Esophagus squamous epithelium (tissue), 5 donors: ENCODE data around the gene TMEM19. TPM values are rescaled to one million over a fixed set of nuclear protein-coding genes. Genes with fewer than 3 reads are reported as not detected.

Experiments
- DNase-seq: peaks from one replicate; lab custom pipeline; 2025; lab: John Stamatoyannopoulos, UW
- H3K27ac ChIP-seq, 4 donors: fragments of 200-600 bp; sonication (generic); one replicate each; pipeline ENCODE4 v1.5.1; 2016 to 2019; ENCODE audit warnings: mild to moderate bottlenecking in 1 of 4
- H3K27me3 ChIP-seq, 4 donors: fragments of 200-600 bp; sonication (generic); 1 replicate in 3 of 4; 2 replicates in 1 of 4; pipeline versions ENCODE4 v1.5.1 to v1.6.0; 2017 to 2021; ENCODE audit warnings: antibody characterized with exemption in 1 of 4
- H3K36me3 ChIP-seq, 3 donors: fragments of 200-600 bp; sonication (generic); one replicate each; pipeline ENCODE4 v1.5.1; 2016 to 2019
- H3K4me1 ChIP-seq, 3 donors: fragments of 200-600 bp; sonication (generic); one replicate each; pipeline ENCODE4 v1.5.1; 2017 to 2019
- H3K4me3 ChIP-seq, 4 donors: fragments of 200-600 bp; sonication (generic); 1 replicate in 3 of 4; 2 replicates in 1 of 4; pipeline ENCODE4 v1.5.1; 2016 to 2019; ENCODE audit warnings: mild to moderate bottlenecking in 2 of 4, moderate library complexity in 1 of 4
- H3K9me3 ChIP-seq, 3 donors: fragments of 200-600 bp; sonication (generic); one replicate each; pipeline ENCODE4 v1.5.1; 2016 to 2019
- POLR2A ChIP-seq, 4 donors: fragments of 450-650 bp; IDR thresholded peaks; one replicate each; pipeline ENCODE4 v1.6.1; 2017; ENCODE audit warnings: antibody characterized with exemption in 4 of 4, mild to moderate bottlenecking in 4 of 4, moderate library complexity in 3 of 4
- WGBS, 2 donors: methylation state at CpG; one replicate each; pipeline ENCODE4 v1.1.5; 2018; 5-methylcytosine and 5-hydroxymethylcytosine counted together
- intact Hi-C: fragments of 100-400 bp; cut with DNase I; formaldehyde crosslinking; loops from one replicate; pipeline ENCODE4 v1.15.0; 2022
- total RNA-seq, 4 donors: library from RNA; depleted of rRNA; stranded (reverse); fragments of >200 nt; gene quantifications; one replicate each; pipeline ENCODE4 v1.1.0, GENCODE V29; 2016
- TF ChIP-seq, protein P1 (sequence below), 6 experiments: fragments of 450-650 bp in 4 of 6; fragments of 200-600 bp in 2 of 6; sonication (generic) in 2 of 6; IDR thresholded peaks; one replicate each; pipeline ENCODE4 v1.5.1; 2016 to 2019; ENCODE audit warnings: antibody characterized with exemption in 6 of 6, mild to moderate bottlenecking in 4 of 6, moderate library complexity in 4 of 6
- donor health status: DM: yes; HTN: yes; CAD: no.

Gene TMEM19
- total RNA-seq, 4 donors from 2014 or later = 48.2 to 94.5 (median 68.4) TPM

DNA sequence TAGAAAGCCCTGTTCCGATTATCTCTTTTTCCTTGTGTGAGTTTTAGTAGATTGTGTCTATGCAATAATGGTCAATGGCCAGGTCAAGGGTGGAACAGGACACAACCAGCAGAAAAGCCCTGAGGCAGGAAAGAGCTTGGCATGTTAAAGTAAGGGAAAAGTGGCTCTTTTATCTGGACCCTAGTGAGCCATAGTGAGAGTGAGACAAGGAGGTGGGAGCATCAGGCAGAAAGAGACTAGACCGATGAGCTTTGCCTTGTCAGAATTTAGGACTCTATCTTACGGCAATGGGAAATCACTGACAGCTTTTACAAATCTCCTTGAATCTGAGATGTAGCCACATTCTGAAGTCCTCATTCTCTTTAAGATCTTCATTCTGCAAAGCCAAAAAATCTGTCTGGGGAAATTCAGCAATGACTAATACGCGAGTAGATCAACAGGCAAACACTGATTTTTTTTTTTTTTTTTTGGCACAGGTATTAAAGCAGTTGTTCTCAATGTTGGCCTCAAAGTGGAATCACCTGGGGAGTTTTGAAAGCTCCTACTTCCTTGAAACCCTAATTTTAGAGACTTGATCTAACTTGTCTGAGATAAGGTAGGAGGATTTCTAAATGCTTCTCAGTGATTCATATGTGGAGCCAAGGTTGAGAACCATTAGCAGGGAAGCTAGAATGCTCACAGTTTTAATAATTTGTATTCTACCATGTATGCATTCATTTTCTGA, 33.9 kb downstream of the TMEM19 start:
- no peaks in the 10 kb centered on the region for H3K27me3 ChIP-seq
- WGBS, 2 donors = 39 to 54% methylated on average over 5 of the region's 5 CpGs
- no peaks in the 10 kb centered on the region for H3K36me3 ChIP-seq
- TF ChIP-seq, protein P1, sequence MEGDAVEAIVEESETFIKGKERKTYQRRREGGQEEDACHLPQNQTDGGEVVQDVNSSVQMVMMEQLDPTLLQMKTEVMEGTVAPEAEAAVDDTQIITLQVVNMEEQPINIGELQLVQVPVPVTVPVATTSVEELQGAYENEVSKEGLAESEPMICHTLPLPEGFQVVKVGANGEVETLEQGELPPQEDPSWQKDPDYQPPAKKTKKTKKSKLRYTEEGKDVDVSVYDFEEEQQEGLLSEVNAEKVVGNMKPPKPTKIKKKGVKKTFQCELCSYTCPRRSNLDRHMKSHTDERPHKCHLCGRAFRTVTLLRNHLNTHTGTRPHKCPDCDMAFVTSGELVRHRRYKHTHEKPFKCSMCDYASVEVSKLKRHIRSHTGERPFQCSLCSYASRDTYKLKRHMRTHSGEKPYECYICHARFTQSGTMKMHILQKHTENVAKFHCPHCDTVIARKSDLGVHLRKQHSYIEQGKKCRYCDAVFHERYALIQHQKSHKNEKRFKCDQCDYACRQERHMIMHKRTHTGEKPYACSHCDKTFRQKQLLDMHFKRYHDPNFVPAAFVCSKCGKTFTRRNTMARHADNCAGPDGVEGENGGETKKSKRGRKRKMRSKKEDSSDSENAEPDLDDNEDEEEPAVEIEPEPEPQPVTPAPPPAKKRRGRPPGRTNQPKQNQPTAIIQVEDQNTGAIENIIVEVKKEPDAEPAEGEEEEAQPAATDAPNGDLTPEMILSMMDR (IDR thresholded peaks at IDR 0.05) = no peak
- TF ChIP-seq POLR2A (IDR thresholded peaks at IDR 0.05) = no peak
- peak overlapping the region; percentile 44 to 79 (median 64) for H3K27ac ChIP-seq
- peaks cover 0 to 1% (median 0%) of the 10 kb centered on the region in 3 donors for H3K9me3 ChIP-seq
- no peak for DNase-seq
- no peak overlapping the region for H3K4me3 ChIP-seq
- peaks cover 0 to 40% (median 11%) of the 10 kb centered on the region in 3 donors for H3K4me1 ChIP-seq
- intact Hi-C loops = no loop called here

DNA sequence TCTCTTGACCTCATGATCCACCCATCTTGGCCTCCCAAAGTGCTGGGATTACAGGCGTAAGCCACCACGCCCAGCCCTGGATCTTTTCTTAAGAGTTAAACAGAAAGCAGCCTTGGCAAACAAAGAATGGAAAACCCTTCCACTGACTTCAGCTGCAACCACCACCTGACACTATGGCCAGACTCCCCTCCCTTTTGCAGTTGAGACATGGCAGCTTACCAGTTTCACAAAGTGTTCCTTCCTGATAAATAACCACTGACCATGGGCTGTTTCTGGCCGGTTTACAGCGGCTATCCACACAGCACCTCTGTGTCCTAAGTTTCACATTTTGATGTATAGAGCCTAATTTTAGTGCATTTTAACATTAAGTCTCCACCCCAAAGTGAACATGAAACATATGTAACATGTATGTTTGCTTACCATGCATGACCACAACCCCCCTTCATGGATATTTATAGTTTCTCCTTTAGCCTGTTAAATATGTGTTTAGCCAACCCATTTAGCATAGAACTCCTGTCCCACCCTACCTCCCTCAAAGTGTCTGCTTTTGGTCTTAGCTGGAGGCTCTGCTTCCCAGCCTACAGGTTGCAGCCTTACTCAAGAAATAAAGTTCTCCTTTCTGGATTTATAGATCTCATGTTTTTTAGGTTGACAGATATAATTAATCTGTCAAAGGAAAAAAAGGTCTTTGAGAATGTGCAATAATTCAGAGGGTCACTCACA, 36.1 kb downstream of the TMEM19 start:
- peak overlapping the region in 1 of 4 donors; percentile 22 for H3K27ac ChIP-seq
- no peaks in the 10 kb centered on the region for H3K9me3 ChIP-seq
- H3K4me3 ChIP-seq = no peak overlapping the region
- peaks cover 0 to 40% (median 11%) of the 10 kb centered on the region in 3 donors for H3K4me1 ChIP-seq
- TF ChIP-seq POLR2A (IDR thresholded peaks at IDR 0.05) = no peak
- TF ChIP-seq, protein P1 (IDR thresholded peaks at IDR 0.05) = no peak
- WGBS, 2 donors = 77 to 89% methylated on average over 2 to 4 of the region's 4 CpGs
- no peaks in the 10 kb centered on the region for H3K36me3 ChIP-seq
- intact Hi-C loops = no loop called here
- DNase-seq = no peak
- no peaks in the 10 kb centered on the region for H3K27me3 ChIP-seq

DNA sequence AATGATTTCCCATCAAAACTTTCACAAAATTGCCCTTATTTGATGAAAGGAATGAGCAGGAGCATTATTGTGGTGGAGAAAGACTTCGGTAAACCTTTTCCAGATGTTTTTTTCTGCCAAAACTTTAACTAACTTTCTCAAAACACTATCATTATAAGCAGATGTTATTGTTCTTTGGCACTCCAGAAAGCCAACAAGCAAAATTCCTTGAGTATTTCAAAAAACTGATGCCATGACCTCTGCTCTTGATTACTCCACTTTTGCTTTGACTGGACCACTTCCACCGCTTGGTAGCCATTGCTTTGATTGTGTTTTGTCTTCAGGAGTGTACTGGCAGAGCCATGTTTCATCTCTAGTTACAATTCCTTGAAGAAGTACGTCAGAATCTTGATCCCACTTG, 39.1 kb downstream of the TMEM19 start:
- WGBS, 2 donors = 67 to 86% methylated on average over 3 of the region's 3 CpGs

DNA sequence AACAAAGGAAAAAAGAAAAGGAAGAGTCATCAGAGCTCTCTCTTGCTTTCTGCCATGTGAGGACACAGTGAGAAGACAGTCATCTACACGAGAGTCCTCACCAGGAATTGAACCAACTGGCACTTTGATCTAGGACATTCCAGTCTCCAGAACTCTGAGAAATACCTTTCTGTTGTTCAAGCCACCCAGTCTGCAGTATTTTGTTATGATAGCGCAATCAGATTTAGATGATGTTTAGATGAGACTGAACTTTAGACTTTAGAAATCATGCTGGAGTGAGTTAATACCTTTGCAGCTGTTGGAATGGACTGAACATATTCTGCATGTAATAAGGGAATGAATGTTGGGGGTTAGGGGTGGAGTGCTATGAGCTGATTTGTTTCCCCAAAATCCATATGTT, 40.7 kb downstream of the TMEM19 start:
- DNase-seq = no peak
- Histone ChIP-seq H3K36me3 (no peaks in the 10 kb centered on the region), H3K27ac (no peak overlapping the region), H3K9me3 (no peaks in the 10 kb centered on the region), H3K4me1 (peaks cover 0 to 7% (median 0%) of the 10 kb centered on the region in 3 donors), H3K4me3 (no peak overlapping the region), H3K27me3 (no peaks in the 10 kb centered on the region)
- WGBS, 2 donors = 86 to 88% methylated on average over 2 of the region's 2 CpGs
- intact Hi-C loops = no loop called here
- no peak for TF ChIP-seq POLR2A (IDR thresholded peaks at IDR 0.05)
- TF ChIP-seq, protein P1 (IDR thresholded peaks at IDR 0.05) = no peak

More for the DNA sequence above, 39.1 kb downstream of the TMEM19 start:
- Histone ChIP-seq H3K27ac (peak overlapping the region in 1 of 4 donors; percentile 0), H3K9me3 (no peaks in the 10 kb centered on the region), H3K4me3 (no peak overlapping the region), H3K27me3 (no peaks in the 10 kb centered on the region), H3K4me1 (peaks cover 0 to 20% (median 0%) of the 10 kb centered on the region in 3 donors), H3K36me3 (no peaks in the 10 kb centered on the region)
- TF ChIP-seq, protein P1 (IDR thresholded peaks at IDR 0.05) = no peak
- no peak for TF ChIP-seq POLR2A (IDR thresholded peaks at IDR 0.05)
- no peak for DNase-seq
- intact Hi-C loops = no loop called here

DNA sequence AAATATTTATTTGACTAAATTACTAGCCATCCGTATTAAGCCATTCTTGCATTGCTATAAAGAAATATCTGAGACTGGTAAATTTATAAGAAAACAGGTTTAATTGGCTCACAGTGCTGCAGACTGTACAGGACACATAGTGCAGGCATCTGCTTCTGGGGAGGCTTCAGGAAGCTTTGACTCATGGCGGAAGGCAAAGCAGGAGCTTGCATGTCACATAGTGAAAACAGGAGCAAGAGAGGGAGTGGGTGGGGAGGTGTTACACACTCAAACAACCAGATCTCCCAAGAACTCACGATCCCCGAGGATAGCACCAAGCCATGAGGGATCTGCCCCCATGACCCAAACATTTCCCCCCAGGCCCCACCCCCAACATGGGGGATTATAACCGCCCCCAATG, 42.1 kb downstream of the TMEM19 start:
- TF ChIP-seq, protein P1 (IDR thresholded peaks at IDR 0.05) = no peak
- TF ChIP-seq POLR2A (IDR thresholded peaks at IDR 0.05) = no peak
- intact Hi-C loops = no loop called here
- Histone ChIP-seq H3K4me1 (no peaks in the 10 kb centered on the region), H3K27ac (no peak overlapping the region), H3K27me3 (no peaks in the 10 kb centered on the region), H3K4me3 (no peak overlapping the region), H3K36me3 (no peaks in the 10 kb centered on the region), H3K9me3 (no peaks in the 10 kb centered on the region)
- no peak for DNase-seq
- 63 to 84% methylated on average over 5 of the region's 5 CpGs for WGBS, 2 donors
